ENCODE measurements around the gene RAB5B. TPM values are rescaled to one million over a fixed set of nuclear protein-coding genes. Genes with fewer than 3 reads are reported as not detected.

Gene RAB5B
- total RNA-seq, 1 experiment from 2014 or later: 102 TPM

DNA sequence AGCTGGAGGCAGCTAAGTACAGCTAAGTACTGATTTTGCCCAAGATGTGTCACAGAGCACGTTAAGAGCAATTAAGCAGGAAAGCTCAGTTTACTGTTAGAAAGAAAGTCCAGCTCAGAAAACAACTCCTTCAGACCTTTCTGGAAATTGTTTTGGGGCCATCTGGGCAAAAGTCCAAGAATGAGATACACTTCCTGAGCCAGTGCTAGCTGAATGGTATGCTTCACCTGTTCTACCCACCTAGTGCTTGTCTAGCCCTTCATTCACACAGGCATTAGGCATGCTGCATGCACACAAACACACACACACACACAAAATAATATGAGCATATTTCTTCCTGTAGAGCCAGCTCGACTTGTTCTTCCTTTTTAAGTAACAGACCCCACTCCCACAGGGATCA lies 40.3 kb downstream of the RAB5B start:
- no peaks in the 10 kb centered on the region for H3K4me1 ChIP-seq (ENCODE audit: control insufficient read depth, insufficient read depth, low read length)

DNA sequence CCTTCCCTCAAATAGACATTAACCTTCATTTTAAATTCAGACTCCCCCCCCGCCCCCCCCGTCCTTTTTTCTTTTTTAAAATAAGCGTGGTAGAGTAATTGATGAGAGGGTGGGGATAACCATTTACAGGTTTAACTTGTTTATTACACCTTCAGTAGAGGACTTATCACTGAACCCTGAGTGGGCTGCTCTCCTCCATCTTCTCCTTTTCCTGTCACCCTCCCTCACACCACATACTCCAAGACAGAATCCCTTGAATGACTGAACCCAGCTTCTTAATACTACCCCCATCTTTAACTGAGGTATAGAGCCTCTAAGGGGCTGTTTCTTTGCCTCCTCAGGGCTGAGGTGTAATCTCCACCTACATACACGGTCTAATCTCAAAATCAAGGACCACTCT lies 43.3 kb downstream of the RAB5B start:
- POLR2A ChIA-PET: no interaction called here
- intact Hi-C loops (cut with micrococcal nuclease; ENCODE audit: unreplicated experiment) (no loop called here), in situ Hi-C loops (cut with HindIII; ENCODE audit: low pct_unique_long_range_greater_than_20kb, low sequenced_read_pairs) (no loop called here)
- TF ChIP-seq, protein P1, sequence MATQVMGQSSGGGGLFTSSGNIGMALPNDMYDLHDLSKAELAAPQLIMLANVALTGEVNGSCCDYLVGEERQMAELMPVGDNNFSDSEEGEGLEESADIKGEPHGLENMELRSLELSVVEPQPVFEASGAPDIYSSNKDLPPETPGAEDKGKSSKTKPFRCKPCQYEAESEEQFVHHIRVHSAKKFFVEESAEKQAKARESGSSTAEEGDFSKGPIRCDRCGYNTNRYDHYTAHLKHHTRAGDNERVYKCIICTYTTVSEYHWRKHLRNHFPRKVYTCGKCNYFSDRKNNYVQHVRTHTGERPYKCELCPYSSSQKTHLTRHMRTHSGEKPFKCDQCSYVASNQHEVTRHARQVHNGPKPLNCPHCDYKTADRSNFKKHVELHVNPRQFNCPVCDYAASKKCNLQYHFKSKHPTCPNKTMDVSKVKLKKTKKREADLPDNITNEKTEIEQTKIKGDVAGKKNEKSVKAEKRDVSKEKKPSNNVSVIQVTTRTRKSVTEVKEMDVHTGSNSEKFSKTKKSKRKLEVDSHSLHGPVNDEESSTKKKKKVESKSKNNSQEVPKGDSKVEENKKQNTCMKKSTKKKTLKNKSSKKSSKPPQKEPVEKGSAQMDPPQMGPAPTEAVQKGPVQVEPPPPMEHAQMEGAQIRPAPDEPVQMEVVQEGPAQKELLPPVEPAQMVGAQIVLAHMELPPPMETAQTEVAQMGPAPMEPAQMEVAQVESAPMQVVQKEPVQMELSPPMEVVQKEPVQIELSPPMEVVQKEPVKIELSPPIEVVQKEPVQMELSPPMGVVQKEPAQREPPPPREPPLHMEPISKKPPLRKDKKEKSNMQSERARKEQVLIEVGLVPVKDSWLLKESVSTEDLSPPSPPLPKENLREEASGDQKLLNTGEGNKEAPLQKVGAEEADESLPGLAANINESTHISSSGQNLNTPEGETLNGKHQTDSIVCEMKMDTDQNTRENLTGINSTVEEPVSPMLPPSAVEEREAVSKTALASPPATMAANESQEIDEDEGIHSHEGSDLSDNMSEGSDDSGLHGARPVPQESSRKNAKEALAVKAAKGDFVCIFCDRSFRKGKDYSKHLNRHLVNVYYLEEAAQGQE (IDR thresholded peaks at IDR 0.05; ENCODE audit: insufficient read depth in 1 of 2, low read depth in 2 of 2, low read length in 1 of 2): no peak
- TF ChIP-seq, protein P2, sequence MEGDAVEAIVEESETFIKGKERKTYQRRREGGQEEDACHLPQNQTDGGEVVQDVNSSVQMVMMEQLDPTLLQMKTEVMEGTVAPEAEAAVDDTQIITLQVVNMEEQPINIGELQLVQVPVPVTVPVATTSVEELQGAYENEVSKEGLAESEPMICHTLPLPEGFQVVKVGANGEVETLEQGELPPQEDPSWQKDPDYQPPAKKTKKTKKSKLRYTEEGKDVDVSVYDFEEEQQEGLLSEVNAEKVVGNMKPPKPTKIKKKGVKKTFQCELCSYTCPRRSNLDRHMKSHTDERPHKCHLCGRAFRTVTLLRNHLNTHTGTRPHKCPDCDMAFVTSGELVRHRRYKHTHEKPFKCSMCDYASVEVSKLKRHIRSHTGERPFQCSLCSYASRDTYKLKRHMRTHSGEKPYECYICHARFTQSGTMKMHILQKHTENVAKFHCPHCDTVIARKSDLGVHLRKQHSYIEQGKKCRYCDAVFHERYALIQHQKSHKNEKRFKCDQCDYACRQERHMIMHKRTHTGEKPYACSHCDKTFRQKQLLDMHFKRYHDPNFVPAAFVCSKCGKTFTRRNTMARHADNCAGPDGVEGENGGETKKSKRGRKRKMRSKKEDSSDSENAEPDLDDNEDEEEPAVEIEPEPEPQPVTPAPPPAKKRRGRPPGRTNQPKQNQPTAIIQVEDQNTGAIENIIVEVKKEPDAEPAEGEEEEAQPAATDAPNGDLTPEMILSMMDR (IDR thresholded peaks at IDR 0.05): no peak
- no peak for TF ChIP-seq TCF7L2 (IDR thresholded peaks at IDR 0.05; ENCODE audit: low read depth, low read length)
- Histone ChIP-seq H3K36me3 (ENCODE audit: control insufficient read depth, insufficient read depth, low read length) (no peaks in the 10 kb centered on the region), H3K27ac (ENCODE audit: low read length) (no peak overlapping the region), H3K4me3 (ENCODE audit: low read depth in 2 of 2, low read length in 2 of 2) (no peak overlapping the region), H3K4me1 (ENCODE audit: control insufficient read depth, insufficient read depth, low read length) (no peaks in the 10 kb centered on the region), H3K27me3 (ENCODE audit: control insufficient read depth, insufficient read depth, low read length) (no peaks in the 10 kb centered on the region), H3K9me3 (ENCODE audit: control insufficient read depth, insufficient read depth, low read depth, low read length) (no peaks in the 10 kb centered on the region)
- no TSS peak for BruUV-seq (replicated peaks)
- CTCF ChIA-PET: no interaction called here
- ATAC-seq: no peak
- DNase-seq (ENCODE audit: low read depth, low spot score): no peak

More for the DNA sequence above, 40.3 kb downstream of the RAB5B start:
- TF ChIP-seq TCF7L2 (IDR thresholded peaks at IDR 0.05; ENCODE audit: low read depth, low read length) (no peak), SIN3A (IDR thresholded peaks at IDR 0.05; ENCODE audit: borderline replicate concordance, insufficient read depth, low read depth, low read length) (no peak), POLR2AphosphoS5 (IDR thresholded peaks at IDR 0.05; ENCODE audit: low read depth, low read length) (no peak)
- TF ChIP-seq, protein P1 (IDR thresholded peaks at IDR 0.05; ENCODE audit: insufficient read depth in 1 of 2, low read depth in 2 of 2, low read length in 1 of 2): no peak
- TF ChIP-seq, protein P2 (IDR thresholded peaks at IDR 0.05): no peak
- ChIA-PET POLR2A (no interaction called here), CTCF (interaction anchor here (0.7 kb wide), 1 partner anchor 239 kb away, joined by 4 read pairs; no protein-coding TSS in a partner anchor)
- no TSS peak for BruUV-seq (replicated peaks)
- intact Hi-C loops (cut with micrococcal nuclease; ENCODE audit: unreplicated experiment): no loop called here
- no peaks in the 10 kb centered on the region for H3K9me3 ChIP-seq (ENCODE audit: control insufficient read depth, insufficient read depth, low read depth, low read length)
- DNase-seq (ENCODE audit: low read depth, low spot score): no peak
- ATAC-seq: no peak
- no peaks in the 10 kb centered on the region for H3K27me3 ChIP-seq (ENCODE audit: control insufficient read depth, insufficient read depth, low read length)
- in situ Hi-C loops (cut with HindIII; ENCODE audit: low pct_unique_long_range_greater_than_20kb, low sequenced_read_pairs): no loop called here
- no peak overlapping the region for H3K4me3 ChIP-seq (ENCODE audit: low read depth in 2 of 2, low read length in 2 of 2)
- no peaks in the 10 kb centered on the region for H3K36me3 ChIP-seq (ENCODE audit: control insufficient read depth, insufficient read depth, low read length)
- no peak overlapping the region for H3K27ac ChIP-seq (ENCODE audit: low read length)
